Measurements from ENCODE around the gene CD200R1. TPM values are rescaled to one million over a fixed set of nuclear protein-coding genes. Genes with fewer than 3 reads are reported as not detected.
A peak's percentile ranks its signal among the peaks of the same experiment; 100 is the strongest.

CD200R1 gene
- under 0.01 and 0.29 TPM in 2 replicates for total RNA-seq

- Histone ChIP-seq H2AFZ (ENCODE audit: low read length) (no peak within 1 kb of the TSS), H4K20me1 (ENCODE audit: insufficient read depth, low read length) (no peaks in the 10 kb centered on the region)
These were observed at the start of gene CD200R1 for GRCh38 chr3:112974894-112975293. Gene CD200R1, minus strand, starts transcription at chr3:112975103. Its CDS starts 246 bp downstream, at chr3:112974857.

GRCh38 chr3:113021471-113021870, 46.6 kb upstream of the CD200R1 start:
- peaks cover 2% of the 10 kb centered on the region for H4K20me1 ChIP-seq (ENCODE audit: insufficient read depth, low read length)
- H3K4me1 ChIP-seq (ENCODE audit: insufficient read depth, low read length), result peaks cover 17% of the 10 kb centered on the region
- no peak overlapping the region for H3K27ac ChIP-seq (ENCODE audit: low read depth, low read length)
- H3K79me2 ChIP-seq (ENCODE audit: insufficient read depth, low read length), result peaks cover 34% of the 10 kb centered on the region
- peaks cover 11% of the 10 kb centered on the region for H3K36me3 ChIP-seq (ENCODE audit: insufficient read depth, low read length)
- H2AFZ ChIP-seq (ENCODE audit: low read length), result no peak overlapping the region
- DNase-seq (ENCODE audit: insufficient read length, low spot score, missing footprints), result no peak
- H3K9me3 ChIP-seq (ENCODE audit: low read depth, low read length), result no peaks in the 10 kb centered on the region
- H3K4me2 ChIP-seq (ENCODE audit: insufficient read depth, low read length), result no peak overlapping the region
- TF ChIP-seq CTCF (IDR thresholded peaks at IDR 0.05; ENCODE audit: extremely low read depth, low read depth, low read length), result no peak
- H3K4me3 ChIP-seq (ENCODE audit: insufficient read depth, low read length), result no peak overlapping the region
- H3K27me3 ChIP-seq (ENCODE audit: insufficient read depth, low read length), result no peaks in the 10 kb centered on the region

More at GRCh38 chr3:112974894-112975293, at the start of gene CD200R1:
- Histone ChIP-seq H3K9me3 (ENCODE audit: low read depth, low read length) (no peaks in the 10 kb centered on the region), H3K36me3 (ENCODE audit: insufficient read depth, low read length) (no peaks in the 10 kb centered on the region), H3K27me3 (ENCODE audit: insufficient read depth, low read length) (peaks cover 27% of the 10 kb centered on the region), H3K4me1 (ENCODE audit: insufficient read depth, low read length) (no peaks in the 10 kb centered on the region), H3K4me2 (ENCODE audit: insufficient read depth, low read length) (no peak within 1 kb of the TSS), H3K27ac (ENCODE audit: low read depth, low read length) (no peak within 1 kb of the TSS), H3K4me3 (ENCODE audit: insufficient read depth, low read length) (no peak within 1 kb of the TSS), H3K79me2 (ENCODE audit: insufficient read depth, low read length) (no peaks in the 10 kb centered on the region)
- DNase-seq (ENCODE audit: insufficient read length, low spot score, missing footprints), result no peak
- no peak for TF ChIP-seq CTCF (IDR thresholded peaks at IDR 0.05; ENCODE audit: extremely low read depth, low read depth, low read length)

GRCh38 chr3:113019182-113020137, 44.6 kb upstream of the CD200R1 start:
- peaks cover 54% of the 10 kb centered on the region for H3K79me2 ChIP-seq (ENCODE audit: insufficient read depth, low read length)
- DNase-seq (ENCODE audit: insufficient read length, low spot score, missing footprints), result peak; percentile 96
- H4K20me1 ChIP-seq (ENCODE audit: insufficient read depth, low read length), result peaks cover 2% of the 10 kb centered on the region

More at GRCh38 chr3:113019182-113020137, 44.6 kb upstream of the CD200R1 start:
- Histone ChIP-seq H3K9me3 (ENCODE audit: low read depth, low read length) (no peaks in the 10 kb centered on the region), H2AFZ (ENCODE audit: low read length) (peak overlapping the region; percentile 89), H3K4me1 (ENCODE audit: insufficient read depth, low read length) (peaks cover 17% of the 10 kb centered on the region), H3K27ac (ENCODE audit: low read depth, low read length) (peak overlapping the region; percentile 98), H3K4me2 (ENCODE audit: insufficient read depth, low read length) (peak overlapping the region; percentile 98), H3K4me3 (ENCODE audit: insufficient read depth, low read length) (peak overlapping the region; percentile 95), H3K36me3 (ENCODE audit: insufficient read depth, low read length) (peaks cover 29% of the 10 kb centered on the region), H3K27me3 (ENCODE audit: insufficient read depth, low read length) (no peaks in the 10 kb centered on the region)
- no peak for TF ChIP-seq CTCF (IDR thresholded peaks at IDR 0.05; ENCODE audit: extremely low read depth, low read depth, low read length)

Data from osteoblast (primary cell).